OCI-LY1 (cell line): Measurements from ENCODE around the gene HDAC11.
A peak's percentile ranks its signal among the peaks of the same experiment; 100 is the strongest.

ENCODE experiments used
- H2AFZ ChIP-seq: fragments of 200-600 bp; sonication (generic), shearing (Covaris generic); 2 replicates; pipeline ENCODE4 v1.6.0; 2014; ENCODE audit warnings: antibody characterized with exemption, mild to moderate bottlenecking, low read length
- H3F3A ChIP-seq: fragments of 200-600 bp; sonication (generic), shearing (Covaris generic); 2 replicates; pipeline ENCODE4 v1.6.0; 2014; ENCODE audit warnings: mild to moderate bottlenecking, antibody characterized with exemption, low read length, moderate library complexity; ENCODE audit not compliant: insufficient read depth
- H3K27ac ChIP-seq: fragments of 200-600 bp; sonication (generic); 2 replicates; pipeline ENCODE4 v1.5.1; 2014; ENCODE audit warnings: low read length, mixed run types, mild to moderate bottlenecking, low read depth; ENCODE audit not compliant: poor library complexity, severe bottlenecking
- H3K27me3 ChIP-seq: fragments of 200-600 bp; sonication (generic); 2 replicates; pipeline ENCODE4 v1.6.0; 2014; ENCODE audit warnings: antibody characterized with exemption, mild to moderate bottlenecking, low read length, moderate library complexity; ENCODE audit not compliant: insufficient read depth
- H3K36me3 ChIP-seq: fragments of 200-600 bp; sonication (generic); 2 replicates; pipeline ENCODE4 v1.6.1; 2014; ENCODE audit warnings: mild to moderate bottlenecking, antibody characterized with exemption, low read length, moderate library complexity, mixed read lengths; ENCODE audit not compliant: insufficient read depth
- H3K4me1 ChIP-seq: fragments of 200-600 bp; sonication (generic); 2 replicates; pipeline ENCODE4 v1.5.1; 2014; ENCODE audit warnings: mild to moderate bottlenecking, low read length, moderate library complexity; ENCODE audit not compliant: insufficient read depth, severe bottlenecking
- H3K4me2 ChIP-seq: fragments of 200-600 bp; sonication (generic), shearing (Covaris generic); 2 replicates; pipeline ENCODE4 v1.6.1; 2014; ENCODE audit warnings: low read length
- H3K4me3 ChIP-seq: fragments of 200-600 bp; sonication (generic); 2 replicates; pipeline ENCODE4 v1.5.1; 2014; ENCODE audit warnings: low read length, low read depth, mild to moderate bottlenecking, mixed read lengths; ENCODE audit not compliant: poor library complexity, severe bottlenecking
- H3K79me2 ChIP-seq: fragments of 200-600 bp; shearing (Covaris generic); 2 replicates; pipeline ENCODE4 v1.6.1; 2016; ENCODE audit warnings: mixed run types, low read length, mixed read lengths; ENCODE audit not compliant: insufficient read depth
- H3K9ac ChIP-seq: fragments of 200-600 bp; sonication (generic), shearing (Covaris generic); 2 replicates; pipeline ENCODE4 v1.6.1; 2014; ENCODE audit warnings: mild to moderate bottlenecking, low read length, mixed read lengths
- H3K9me2 ChIP-seq: fragments of 200-600 bp; sonication (generic), shearing (Covaris generic); 2 replicates; pipeline ENCODE4 v1.6.1; 2014; ENCODE audit warnings: low read depth, mild to moderate bottlenecking, low read length, mixed read lengths
- H3K9me3 ChIP-seq: fragments of 200-600 bp; shearing (Covaris generic); 2 replicates; pipeline ENCODE4 v1.6.1; 2014; ENCODE audit warnings: low read length, mixed read lengths
- H4K20me1 ChIP-seq: fragments of 200-600 bp; sonication (generic), shearing (Covaris generic); 2 replicates; pipeline ENCODE4 v1.6.0; 2016; ENCODE audit warnings: mild to moderate bottlenecking, low read length; ENCODE audit not compliant: insufficient read depth
- CTCF ChIP-seq: fragments of 200-600 bp; sonication (generic), shearing (Covaris generic); IDR thresholded peaks from 2 replicates; pipeline ENCODE4 v1.5.1; 2017; ENCODE audit warnings: mild to moderate bottlenecking, antibody characterized with exemption, low read length, moderate library complexity, mixed read lengths
- EZH2 ChIP-seq: fragments of 200-600 bp; sonication (generic), shearing (Covaris generic); IDR thresholded peaks from 2 replicates; pipeline ENCODE4 v1.8.0; 2017; ENCODE audit warnings: borderline replicate concordance, mixed run types, mild to moderate bottlenecking, antibody characterized with exemption, low read length, moderate library complexity, mixed read lengths

Gene HDAC11

GRCh38 chr3:13495921-13496723 is 16.0 kb downstream of the HDAC11 start:
- Histone ChIP-seq H3K9me2 (no peaks in the 10 kb centered on the region), H3F3A (no peaks in the 10 kb centered on the region), H2AFZ (no peak overlapping the region), H3K79me2 (no peaks in the 10 kb centered on the region), H3K36me3 (no peaks in the 10 kb centered on the region), H4K20me1 (no peaks in the 10 kb centered on the region), H3K9ac (no peak overlapping the region), H3K27me3 (no peaks in the 10 kb centered on the region), H3K9me3 (no peaks in the 10 kb centered on the region), H3K27ac (no peak overlapping the region), H3K4me1 (no peaks in the 10 kb centered on the region), H3K4me3 (no peak overlapping the region), H3K4me2 (no peak overlapping the region)
- TF ChIP-seq EZH2 (no peak), CTCF (peak; percentile 86)

DNA sequence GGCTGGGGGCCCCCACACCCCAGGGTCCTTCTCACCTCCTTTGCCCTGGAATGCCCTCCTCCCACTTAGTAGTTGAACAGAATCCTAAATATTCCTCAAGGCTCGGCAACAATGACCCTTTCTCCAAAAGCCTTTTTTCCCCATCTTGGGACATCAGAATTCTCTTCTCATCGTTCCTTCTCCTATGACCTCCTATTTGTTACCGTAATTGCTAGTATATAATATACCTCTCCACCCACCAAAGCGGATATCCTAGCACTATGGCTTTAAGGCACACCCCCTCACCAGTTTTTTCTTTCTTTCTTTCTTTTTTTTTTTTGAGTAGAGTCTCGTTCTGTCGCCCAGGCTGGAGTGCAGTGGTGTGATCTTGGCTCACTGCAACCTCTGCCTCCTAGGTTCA is 16.8 kb downstream of the HDAC11 start:
- no peaks in the 10 kb centered on the region for H3F3A ChIP-seq
- H2AFZ ChIP-seq = no peak overlapping the region
- H3K27ac ChIP-seq = no peak overlapping the region
- no peaks in the 10 kb centered on the region for H3K79me2 ChIP-seq
- H3K9me2 ChIP-seq = no peaks in the 10 kb centered on the region
- no peak overlapping the region for H3K4me2 ChIP-seq
- H3K27me3 ChIP-seq = no peaks in the 10 kb centered on the region
- no peak overlapping the region for H3K9ac ChIP-seq
- H3K4me1 ChIP-seq = no peaks in the 10 kb centered on the region
- TF ChIP-seq EZH2 = no peak
- H3K4me3 ChIP-seq = no peak overlapping the region
- no peaks in the 10 kb centered on the region for H3K9me3 ChIP-seq
- no peaks in the 10 kb centered on the region for H4K20me1 ChIP-seq
- H3K36me3 ChIP-seq = no peaks in the 10 kb centered on the region

DNA sequence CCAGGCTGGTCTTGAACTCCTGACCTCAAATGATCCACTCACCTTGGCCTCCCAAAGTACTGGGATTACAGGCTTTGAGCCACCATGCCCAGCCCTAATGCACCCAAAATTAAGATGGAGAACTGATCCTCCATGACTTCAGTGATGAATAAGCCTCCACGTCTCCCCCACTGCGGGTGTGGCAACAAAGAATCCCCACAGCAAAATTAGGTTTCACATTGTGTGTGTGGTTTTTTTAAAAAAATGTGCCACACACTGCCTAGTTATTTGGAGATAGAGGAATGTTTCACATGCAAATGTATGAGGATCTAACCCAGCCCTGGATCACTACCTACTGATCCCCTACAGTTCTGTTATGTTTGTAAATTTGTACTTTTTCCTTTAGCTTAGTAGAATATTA is 17.3 kb downstream of the HDAC11 start:
- H3K9ac ChIP-seq = no peak overlapping the region
- no peaks in the 10 kb centered on the region for H3F3A ChIP-seq
- H3K4me1 ChIP-seq = no peaks in the 10 kb centered on the region
- no peak overlapping the region for H3K4me3 ChIP-seq
- H3K79me2 ChIP-seq = no peaks in the 10 kb centered on the region
- H3K4me2 ChIP-seq = no peak overlapping the region
- H3K36me3 ChIP-seq = no peaks in the 10 kb centered on the region
- H3K27me3 ChIP-seq = no peaks in the 10 kb centered on the region
- no peaks in the 10 kb centered on the region for H3K9me3 ChIP-seq
- no peak overlapping the region for H2AFZ ChIP-seq
- TF ChIP-seq CTCF (no peak), EZH2 (no peak)
- H4K20me1 ChIP-seq = no peaks in the 10 kb centered on the region
- H3K27ac ChIP-seq = no peak overlapping the region
- H3K9me2 ChIP-seq = no peaks in the 10 kb centered on the region
